Measurements from ENCODE around the gene ZNF74. TPM values are rescaled to one million over a fixed set of nuclear protein-coding genes. Genes with fewer than 3 reads are reported as not detected.

The ZNF74 gene
- total and polyA plus RNA-seq, 2 donors: 5.0 to 6.1 TPM

DNA sequence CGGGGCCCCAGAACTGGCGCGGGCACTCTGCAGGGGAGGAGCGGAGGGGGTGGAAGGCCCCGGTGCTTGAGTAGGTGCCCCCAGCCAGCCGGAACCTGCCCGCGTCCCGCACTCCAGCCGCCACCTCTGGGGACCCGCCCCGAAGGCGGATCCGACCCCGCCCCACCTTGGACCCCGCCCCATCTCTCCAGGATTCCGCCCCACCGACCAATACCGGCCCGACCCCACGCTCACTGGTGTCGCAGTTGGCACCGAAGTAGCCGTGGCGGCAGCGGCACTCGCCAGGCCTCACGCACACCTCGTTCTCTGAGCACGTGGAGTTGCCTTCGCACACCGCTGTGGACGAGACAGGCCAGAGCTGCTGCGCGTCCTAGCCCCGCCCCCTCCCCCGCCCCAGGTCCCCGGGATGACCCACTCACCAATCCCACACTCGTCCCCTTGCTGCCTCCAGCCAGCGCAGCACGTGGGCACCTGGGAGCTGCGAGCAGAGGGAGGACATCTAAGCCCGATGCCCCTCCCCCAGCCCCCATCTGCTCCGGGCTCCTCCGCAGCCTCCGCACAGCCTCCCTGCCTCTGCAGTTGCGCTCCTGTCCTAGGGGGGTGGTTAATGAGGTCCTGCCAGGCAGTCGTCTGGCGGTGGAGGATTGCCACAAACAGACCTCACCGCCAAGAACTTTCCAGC is 37.7 kb downstream of the ZNF74 start:
- Histone ChIP-seq H3K36me3 (ENCODE audit: control insufficient read depth in 2 of 2, insufficient read depth in 2 of 2, low read length in 1 of 2) (no peaks in the 10 kb centered on the region), H3K27ac (ENCODE audit: low read depth in 1 of 2, low read length in 1 of 2) (no peak overlapping the region), H3K27me3 (ENCODE audit: control insufficient read depth in 2 of 2, insufficient read depth in 1 of 2, low read length in 1 of 2) (peaks cover 87 to 99% of the 10 kb centered on the region in 2 donors), H3K9me3 (ENCODE audit: control insufficient read depth in 2 of 2, insufficient read depth in 1 of 2, low read length in 1 of 2) (peaks cover 0 to 15% of the 10 kb centered on the region in 2 donors), H3K4me1 (ENCODE audit: control insufficient read depth in 2 of 2, insufficient read depth in 2 of 2, low read length in 2 of 2) (peaks cover 14 to 28% of the 10 kb centered on the region in 2 donors), H3K4me3 (ENCODE audit: low read length in 2 of 2) (peak overlapping the region in 1 of 2 donors; percentile 22)
- 35% methylated on average over 50 of the region's 50 CpGs for WGBS
- DNase-seq (ENCODE audit: low read depth in 6 of 9, low spot score in 9 of 9): no peak

DNA sequence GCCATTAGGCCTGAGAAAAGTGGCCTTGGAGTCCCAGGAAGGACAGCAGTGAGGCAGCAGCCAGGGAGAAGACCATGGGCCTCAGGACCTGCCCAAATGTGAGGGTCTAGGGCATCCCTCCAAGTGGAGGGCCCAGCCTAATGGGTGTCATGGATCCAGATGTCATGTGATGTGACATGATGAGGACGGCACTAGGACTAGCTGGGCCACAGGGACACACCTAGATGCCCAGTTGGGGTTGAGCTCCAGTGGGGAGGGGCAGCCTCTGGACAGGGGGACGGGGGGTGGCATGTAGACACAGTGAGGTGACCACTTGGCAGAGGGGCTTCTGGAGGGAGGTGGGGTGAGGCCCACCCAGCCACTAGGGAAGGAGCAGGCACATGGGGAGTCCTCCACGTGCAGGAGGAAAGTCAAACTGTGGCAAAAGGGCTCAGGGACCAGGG is 38.3 kb downstream of the ZNF74 start:
- DNase-seq (ENCODE audit: low read depth in 6 of 9, low spot score in 9 of 9): no peak
- Histone ChIP-seq H3K27ac (ENCODE audit: low read depth in 1 of 2, low read length in 1 of 2) (no peak overlapping the region), H3K9me3 (ENCODE audit: control insufficient read depth in 2 of 2, insufficient read depth in 1 of 2, low read length in 1 of 2) (peaks cover 0 to 15% of the 10 kb centered on the region in 2 donors), H3K4me3 (ENCODE audit: low read length in 2 of 2) (no peak overlapping the region), H3K36me3 (ENCODE audit: control insufficient read depth in 2 of 2, insufficient read depth in 2 of 2, low read length in 1 of 2) (no peaks in the 10 kb centered on the region), H3K4me1 (ENCODE audit: control insufficient read depth in 2 of 2, insufficient read depth in 2 of 2, low read length in 2 of 2) (peaks cover 14 to 33% of the 10 kb centered on the region in 2 donors), H3K27me3 (ENCODE audit: control insufficient read depth in 2 of 2, insufficient read depth in 1 of 2, low read length in 1 of 2) (peaks cover 84 to 99% of the 10 kb centered on the region in 2 donors)
- WGBS: 98% methylated on average over 3 of the region's 3 CpGs

DNA sequence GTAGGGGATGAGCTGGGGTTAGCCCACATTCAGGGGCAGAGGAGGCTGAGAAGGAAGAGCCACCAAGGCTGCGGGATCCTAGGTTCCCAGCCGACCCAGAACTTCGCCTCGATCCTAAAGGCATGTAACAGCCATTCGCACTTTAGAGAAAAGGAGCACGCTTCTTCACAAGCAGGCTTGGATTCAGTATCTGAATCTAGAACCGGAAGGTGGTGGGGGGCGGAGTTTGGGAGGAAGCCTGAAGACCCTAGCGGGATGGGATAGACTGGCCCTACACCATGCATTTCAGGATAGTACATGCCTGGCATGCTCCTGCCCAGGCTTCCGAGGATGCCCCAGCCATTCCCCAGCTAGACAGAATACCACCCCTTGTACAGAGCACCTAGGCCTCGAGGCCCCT is 39.2 kb downstream of the ZNF74 start:
- Histone ChIP-seq H3K27me3 (ENCODE audit: control insufficient read depth in 2 of 2, insufficient read depth in 1 of 2, low read length in 1 of 2) (peaks cover 81 to 98% of the 10 kb centered on the region in 2 donors), H3K36me3 (ENCODE audit: control insufficient read depth in 2 of 2, insufficient read depth in 2 of 2, low read length in 1 of 2) (no peaks in the 10 kb centered on the region), H3K27ac (ENCODE audit: low read depth in 1 of 2, low read length in 1 of 2) (no peak overlapping the region), H3K4me1 (ENCODE audit: control insufficient read depth in 2 of 2, insufficient read depth in 2 of 2, low read length in 2 of 2) (peaks cover 14 to 34% of the 10 kb centered on the region in 2 donors), H3K9me3 (ENCODE audit: control insufficient read depth in 2 of 2, insufficient read depth in 1 of 2, low read length in 1 of 2) (peaks cover 0 to 15% of the 10 kb centered on the region in 2 donors), H3K4me3 (ENCODE audit: low read length in 2 of 2) (no peak overlapping the region)
- WGBS: 98% methylated on average over 11 of the region's 11 CpGs
- no peak for DNase-seq (ENCODE audit: low read depth in 6 of 9, low spot score in 9 of 9)

DNA sequence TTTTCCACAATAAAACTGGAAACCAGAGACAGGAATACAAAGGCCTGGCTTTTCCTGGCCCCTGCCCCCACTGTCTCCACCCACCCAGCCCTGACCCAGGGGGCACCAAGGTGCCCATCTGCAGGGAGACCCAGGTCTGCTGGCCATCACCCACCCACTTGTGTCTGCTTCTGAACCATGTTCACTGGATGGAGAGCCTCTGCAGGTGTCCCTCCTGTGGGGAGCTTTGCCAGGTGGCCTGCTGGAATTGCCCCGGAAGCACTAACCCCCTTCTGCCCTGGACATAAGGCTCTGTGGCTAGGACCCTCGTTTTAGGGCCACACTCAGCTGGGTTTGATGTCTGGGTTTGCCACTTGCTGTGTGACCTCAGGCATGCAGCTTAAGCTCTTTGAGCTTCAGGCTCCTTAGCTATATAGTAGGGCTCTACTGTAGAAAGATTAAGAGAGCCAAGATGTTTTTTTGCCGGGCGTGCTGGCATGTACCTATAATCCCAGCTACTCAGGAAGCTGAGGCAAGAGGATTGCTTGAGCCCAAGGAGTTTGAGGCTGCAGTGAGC is 39.8 kb downstream of the ZNF74 start:
- no peak overlapping the region for H3K4me3 ChIP-seq (ENCODE audit: low read length in 2 of 2)
- H3K4me1 ChIP-seq (ENCODE audit: control insufficient read depth in 2 of 2, insufficient read depth in 2 of 2, low read length in 2 of 2): peaks cover 14 to 33% of the 10 kb centered on the region in 2 donors
- WGBS: 91% methylated on average over 4 of the region's 4 CpGs
- peaks cover 0 to 15% of the 10 kb centered on the region in 2 donors for H3K9me3 ChIP-seq (ENCODE audit: control insufficient read depth in 2 of 2, insufficient read depth in 1 of 2, low read length in 1 of 2)
- no peak for DNase-seq (ENCODE audit: low read depth in 6 of 9, low spot score in 9 of 9)
- no peaks in the 10 kb centered on the region for H3K36me3 ChIP-seq (ENCODE audit: control insufficient read depth in 2 of 2, insufficient read depth in 2 of 2, low read length in 1 of 2)
- H3K27ac ChIP-seq (ENCODE audit: low read depth in 1 of 2, low read length in 1 of 2): no peak overlapping the region
- H3K27me3 ChIP-seq (ENCODE audit: control insufficient read depth in 2 of 2, insufficient read depth in 1 of 2, low read length in 1 of 2): peaks cover 82 to 98% of the 10 kb centered on the region in 2 donors

DNA sequence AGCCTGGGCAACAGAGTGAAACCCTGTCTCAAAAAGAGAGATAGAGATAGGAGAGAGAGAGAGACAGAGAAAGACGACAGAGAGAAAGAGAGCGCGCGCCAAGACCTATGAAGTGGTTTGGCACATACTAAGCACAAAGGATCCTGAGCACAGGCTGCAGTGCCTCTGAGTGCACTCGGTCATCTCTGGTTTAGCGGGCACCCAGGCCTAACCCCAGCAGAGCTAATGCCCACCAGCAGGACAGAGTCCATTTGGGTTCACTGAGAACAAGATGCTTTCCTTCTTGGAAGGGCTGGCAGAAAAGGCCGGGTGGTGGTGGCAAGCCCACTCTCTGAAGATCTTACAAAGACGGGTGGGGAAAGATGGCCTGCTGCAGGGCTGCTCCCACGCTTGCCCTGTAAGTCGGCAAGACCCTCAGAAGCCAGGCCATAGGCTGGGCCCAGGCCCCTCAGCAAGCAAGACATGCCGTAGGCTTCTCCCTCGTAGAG is 40.4 kb downstream of the ZNF74 start:
- Histone ChIP-seq H3K4me3 (ENCODE audit: low read length in 2 of 2) (no peak overlapping the region), H3K36me3 (ENCODE audit: control insufficient read depth in 2 of 2, insufficient read depth in 2 of 2, low read length in 1 of 2) (no peaks in the 10 kb centered on the region), H3K27me3 (ENCODE audit: control insufficient read depth in 2 of 2, insufficient read depth in 1 of 2, low read length in 1 of 2) (peaks cover 79 to 98% of the 10 kb centered on the region in 2 donors), H3K4me1 (ENCODE audit: control insufficient read depth in 2 of 2, insufficient read depth in 2 of 2, low read length in 2 of 2) (peaks cover 10 to 28% of the 10 kb centered on the region in 2 donors), H3K27ac (ENCODE audit: low read depth in 1 of 2, low read length in 1 of 2) (no peak overlapping the region), H3K9me3 (ENCODE audit: control insufficient read depth in 2 of 2, insufficient read depth in 1 of 2, low read length in 1 of 2) (peaks cover 0 to 14% of the 10 kb centered on the region in 2 donors)
- WGBS: 97% methylated on average over 12 of the region's 12 CpGs
- no peak for DNase-seq (ENCODE audit: low read depth in 6 of 9, low spot score in 9 of 9)

DNA sequence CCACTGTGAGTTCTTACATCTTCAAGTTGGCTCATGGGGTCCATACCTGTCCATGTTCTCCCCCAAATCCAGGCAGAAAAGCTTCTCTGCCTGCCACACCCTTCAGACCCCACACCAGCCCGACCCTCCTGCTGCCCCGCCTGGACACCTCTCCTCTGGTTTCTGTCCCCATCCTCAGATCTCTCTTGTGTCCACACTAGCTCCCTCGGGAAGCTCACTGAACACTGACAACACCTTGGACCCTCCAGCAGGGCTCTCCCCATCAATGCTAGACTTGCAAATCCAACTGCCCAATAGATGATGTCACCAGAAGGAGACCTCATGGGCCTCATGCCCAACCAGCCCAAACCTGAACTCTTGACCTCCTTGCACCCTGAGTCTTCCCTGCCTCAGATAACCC is 40.8 kb downstream of the ZNF74 start:
- peaks cover 8 to 23% of the 10 kb centered on the region in 2 donors for H3K4me1 ChIP-seq (ENCODE audit: control insufficient read depth in 2 of 2, insufficient read depth in 2 of 2, low read length in 2 of 2)
- WGBS: 97% methylated on average over 3 of the region's 3 CpGs
- peaks cover 0 to 10% of the 10 kb centered on the region in 2 donors for H3K9me3 ChIP-seq (ENCODE audit: control insufficient read depth in 2 of 2, insufficient read depth in 1 of 2, low read length in 1 of 2)
- no peak for DNase-seq (ENCODE audit: low read depth in 6 of 9, low spot score in 9 of 9)
- H3K27ac ChIP-seq (ENCODE audit: low read depth in 1 of 2, low read length in 1 of 2): no peak overlapping the region
- peaks cover 74 to 98% of the 10 kb centered on the region in 2 donors for H3K27me3 ChIP-seq (ENCODE audit: control insufficient read depth in 2 of 2, insufficient read depth in 1 of 2, low read length in 1 of 2)
- H3K36me3 ChIP-seq (ENCODE audit: control insufficient read depth in 2 of 2, insufficient read depth in 2 of 2, low read length in 1 of 2): no peaks in the 10 kb centered on the region
- no peak overlapping the region for H3K4me3 ChIP-seq (ENCODE audit: low read length in 2 of 2)

DNA sequence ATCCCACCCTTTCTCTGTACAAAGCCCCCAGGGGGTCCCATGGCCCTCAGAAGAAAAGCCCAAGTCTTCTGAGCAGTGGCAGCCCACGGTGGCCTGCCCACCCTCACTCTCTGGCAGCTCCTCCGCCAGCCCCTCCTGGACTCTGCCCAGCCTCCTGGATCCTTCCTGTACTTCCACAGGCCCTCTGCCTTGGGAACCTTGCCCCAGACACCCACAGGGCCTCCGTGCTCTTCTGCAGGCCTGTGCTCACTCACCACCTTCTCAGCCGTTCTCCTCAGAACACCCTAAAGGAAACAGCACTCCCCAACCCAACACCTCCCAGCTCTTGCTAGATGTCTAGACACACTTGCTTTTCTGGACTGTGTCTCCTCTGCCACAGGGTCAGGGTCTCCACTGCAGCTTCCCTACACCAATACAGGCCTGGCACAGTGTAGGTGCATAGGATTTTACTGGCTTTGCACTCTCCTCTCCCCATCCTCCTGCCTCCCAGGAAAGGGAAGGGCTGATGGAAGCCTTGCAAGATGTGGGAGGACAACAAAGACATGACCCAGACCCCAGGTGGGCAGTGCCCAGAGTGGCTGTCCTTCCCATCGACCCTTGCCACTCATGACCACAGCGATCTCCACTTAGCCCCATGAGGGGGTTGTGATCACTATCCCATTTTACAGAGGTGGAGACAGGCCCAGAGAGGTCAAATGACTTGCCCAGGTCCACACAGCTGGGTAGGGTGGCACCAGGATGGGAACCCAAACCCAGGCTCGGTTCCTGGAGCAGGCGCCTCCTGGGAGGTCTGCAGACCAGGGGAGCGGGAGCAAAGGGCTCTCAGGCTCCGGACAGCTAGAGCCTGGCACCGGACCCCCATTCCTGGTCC is 41.7 kb downstream of the ZNF74 start:
- Histone ChIP-seq H3K27me3 (ENCODE audit: control insufficient read depth in 2 of 2, insufficient read depth in 1 of 2, low read length in 1 of 2) (peaks cover 65 to 98% of the 10 kb centered on the region in 2 donors), H3K36me3 (ENCODE audit: control insufficient read depth in 2 of 2, insufficient read depth in 2 of 2, low read length in 1 of 2) (no peaks in the 10 kb centered on the region), H3K9me3 (ENCODE audit: control insufficient read depth in 2 of 2, insufficient read depth in 1 of 2, low read length in 1 of 2) (peaks cover 0 to 2% of the 10 kb centered on the region in 2 donors), H3K27ac (ENCODE audit: low read depth in 1 of 2, low read length in 1 of 2) (no peak overlapping the region), H3K4me3 (ENCODE audit: low read length in 2 of 2) (no peak overlapping the region), H3K4me1 (ENCODE audit: control insufficient read depth in 2 of 2, insufficient read depth in 2 of 2, low read length in 2 of 2) (peaks cover 7 to 14% of the 10 kb centered on the region in 2 donors)
- DNase-seq (ENCODE audit: low read depth in 6 of 9, low spot score in 9 of 9): no peak
- WGBS: 80% methylated on average over 11 of the region's 11 CpGs

DNA sequence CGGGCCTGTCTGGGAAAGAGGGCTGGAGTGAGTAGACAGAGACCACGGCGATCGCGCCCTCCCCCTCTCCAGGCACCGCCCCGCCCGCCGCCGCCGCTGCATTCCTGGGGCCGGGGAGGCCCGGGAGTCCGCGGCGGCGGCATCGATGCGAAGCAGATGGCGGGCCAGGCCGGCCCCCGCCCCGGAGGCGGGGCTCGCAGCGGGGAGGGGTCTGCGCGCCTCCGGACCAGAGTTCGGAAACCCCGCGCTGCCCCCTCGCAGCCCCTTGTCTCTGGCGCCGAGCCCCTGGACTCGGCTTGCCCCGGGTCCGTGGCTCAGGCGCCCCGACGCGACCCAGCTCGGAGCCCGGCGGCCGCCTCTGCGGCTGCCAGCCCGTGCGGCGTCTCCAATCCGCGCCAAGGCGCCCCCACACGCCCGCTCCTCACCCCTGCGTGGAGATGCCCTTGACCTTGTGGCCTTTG is 42.4 kb downstream of the ZNF74 start:
- H3K4me3 ChIP-seq (ENCODE audit: low read length in 2 of 2): peak overlapping the region in 1 of 2 donors; percentile 22
- H3K4me1 ChIP-seq (ENCODE audit: control insufficient read depth in 2 of 2, insufficient read depth in 2 of 2, low read length in 2 of 2): peaks cover under 1 to 10% of the 10 kb centered on the region in 2 donors
- no peaks in the 10 kb centered on the region for H3K9me3 ChIP-seq (ENCODE audit: control insufficient read depth in 2 of 2, insufficient read depth in 1 of 2, low read length in 1 of 2)
- DNase-seq (ENCODE audit: low read depth in 6 of 9, low spot score in 9 of 9): no peak
- peaks cover 58 to 95% of the 10 kb centered on the region in 2 donors for H3K27me3 ChIP-seq (ENCODE audit: control insufficient read depth in 2 of 2, insufficient read depth in 1 of 2, low read length in 1 of 2)
- H3K36me3 ChIP-seq (ENCODE audit: control insufficient read depth in 2 of 2, insufficient read depth in 2 of 2, low read length in 1 of 2): no peaks in the 10 kb centered on the region
- WGBS: 2% methylated on average over 56 of the region's 56 CpGs
- no peak overlapping the region for H3K27ac ChIP-seq (ENCODE audit: low read depth in 1 of 2, low read length in 1 of 2)
